Measurements from ENCODE around the gene TAS1R3.

The TAS1R3 gene

DNA sequence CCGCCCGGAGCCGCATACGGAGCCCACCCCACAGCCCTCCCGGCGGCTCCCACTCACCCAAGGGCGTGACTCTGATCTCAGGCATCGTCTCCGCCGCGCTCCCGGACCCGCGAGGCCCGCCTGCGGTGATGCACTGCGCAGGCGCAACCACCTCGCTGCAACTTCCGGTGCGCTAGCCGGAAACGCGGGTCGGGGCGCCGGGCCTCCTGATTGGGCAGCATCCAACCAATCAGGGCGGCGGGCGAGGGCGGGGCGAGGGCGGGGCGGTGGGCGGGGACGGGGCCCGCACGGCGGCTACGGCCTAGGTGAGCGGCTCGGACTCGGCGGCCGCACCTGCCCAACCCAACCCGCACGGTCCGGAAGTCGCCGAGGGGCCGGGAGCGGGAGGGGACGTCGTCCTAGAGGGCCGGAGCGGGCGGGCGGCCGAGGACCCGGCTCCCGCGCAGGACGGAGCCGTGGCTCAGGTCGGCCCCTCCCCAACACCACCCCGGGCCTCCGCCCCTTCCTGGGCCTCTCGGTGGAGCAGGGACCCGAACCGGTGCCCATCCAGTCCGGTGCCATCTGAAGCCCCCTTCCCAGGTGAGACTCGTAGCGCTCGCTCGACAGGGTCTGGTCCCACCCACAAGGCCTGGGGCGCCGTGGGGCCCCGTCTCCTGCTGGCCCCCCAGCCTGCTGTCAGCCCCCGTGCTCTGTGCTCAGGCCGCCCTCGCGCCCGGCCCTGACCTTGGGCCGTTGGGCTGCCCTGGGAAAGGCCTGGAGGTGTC, 6.4 kb upstream of the TAS1R3 start, which contains the start of the genes CPTP and INTS11:
TSS of gene CPTP (plus strand) at position 279 of the 764 bp plus-strand sequence. CDS start 2,109 bp downstream, outside the sequence.
TSS of gene INTS11 (minus strand) at position 137 of the 764 bp plus-strand sequence. CDS start at position 85, 52 bp downstream.
- no peak for FAIRE-seq

DNA sequence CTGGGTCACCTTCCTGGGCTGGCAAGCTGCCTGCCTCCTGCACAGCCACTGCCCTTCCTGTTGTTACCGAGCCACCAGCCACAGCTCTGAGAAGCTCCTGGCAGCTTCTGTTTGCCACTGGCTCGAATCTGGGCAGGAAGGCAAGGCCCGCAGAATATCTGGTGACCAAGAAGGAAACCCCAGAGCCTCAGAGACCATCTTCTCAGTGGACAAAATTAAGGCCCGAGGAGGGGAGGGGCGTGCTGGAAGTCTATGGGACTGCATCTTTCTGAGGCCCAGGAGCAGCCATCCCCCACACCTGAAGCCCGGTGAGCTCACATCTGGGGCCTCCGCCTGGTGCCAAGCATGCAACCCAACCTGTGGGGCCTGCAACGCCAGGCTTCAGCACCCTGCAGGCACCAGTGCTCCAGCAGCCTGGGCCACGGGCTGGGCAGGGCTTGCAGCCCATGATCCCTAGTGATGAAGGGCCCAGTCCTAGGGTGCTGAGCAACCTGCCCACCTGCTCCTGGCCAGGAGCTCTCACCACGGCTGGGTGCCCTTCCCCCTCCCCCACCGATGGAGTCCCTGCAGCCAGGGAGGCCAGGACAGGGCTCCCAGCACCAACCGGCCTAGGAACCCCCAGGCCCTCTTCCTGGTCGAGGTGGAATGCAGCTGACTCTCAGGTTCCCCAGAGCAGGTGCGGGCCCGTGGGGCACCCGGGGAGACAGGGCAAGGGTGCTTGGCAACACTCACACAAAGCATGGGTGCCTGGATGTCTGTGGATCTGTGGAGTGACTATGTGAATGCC, 5.6 kb upstream of the TAS1R3 start:
- FAIRE-seq, result no peak

DNA sequence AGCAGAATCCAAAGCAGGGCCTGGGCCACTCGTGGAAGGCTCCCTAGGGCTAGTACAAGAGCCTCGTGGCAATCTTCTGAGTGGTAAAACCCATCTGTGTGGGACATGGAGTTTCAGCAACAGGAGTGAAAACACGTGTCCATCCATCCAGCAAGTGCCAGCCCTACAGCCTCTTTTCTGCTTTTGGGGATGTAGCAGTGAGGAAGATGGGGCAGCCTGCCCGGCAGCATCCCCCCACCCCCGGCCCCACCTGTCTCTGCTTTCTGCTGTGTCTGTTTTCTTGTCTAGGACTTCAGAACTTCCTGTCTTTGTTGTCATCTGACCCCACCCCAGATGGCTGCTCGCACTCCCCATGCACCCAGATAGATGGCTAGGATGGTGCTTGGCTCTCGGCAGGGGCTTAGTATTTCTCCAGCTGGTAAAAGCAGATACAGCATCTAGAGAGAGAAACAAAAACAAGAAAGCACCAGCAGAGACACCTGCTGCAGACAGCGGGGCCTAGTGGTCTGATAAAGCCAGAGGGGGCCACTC, 4.9 kb upstream of the TAS1R3 start:
- FAIRE-seq, result no peak

DNA sequence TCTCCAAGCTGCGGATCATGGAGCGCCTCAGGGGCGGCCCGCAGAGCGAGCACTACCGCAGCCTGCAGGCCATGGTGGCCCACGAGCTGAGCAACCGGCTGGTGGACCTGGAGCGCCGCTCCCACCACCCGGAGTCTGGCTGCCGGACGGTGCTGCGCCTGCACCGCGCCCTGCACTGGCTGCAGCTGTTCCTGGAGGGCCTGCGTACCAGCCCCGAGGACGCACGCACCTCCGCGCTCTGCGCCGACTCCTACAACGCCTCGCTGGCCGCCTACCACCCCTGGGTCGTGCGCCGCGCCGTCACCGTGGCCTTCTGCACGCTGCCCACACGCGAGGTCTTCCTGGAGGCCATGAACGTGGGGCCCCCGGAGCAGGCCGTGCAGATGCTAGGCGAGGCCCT, 3.8 kb upstream of the TAS1R3 start:
- no peak for FAIRE-seq

DNA sequence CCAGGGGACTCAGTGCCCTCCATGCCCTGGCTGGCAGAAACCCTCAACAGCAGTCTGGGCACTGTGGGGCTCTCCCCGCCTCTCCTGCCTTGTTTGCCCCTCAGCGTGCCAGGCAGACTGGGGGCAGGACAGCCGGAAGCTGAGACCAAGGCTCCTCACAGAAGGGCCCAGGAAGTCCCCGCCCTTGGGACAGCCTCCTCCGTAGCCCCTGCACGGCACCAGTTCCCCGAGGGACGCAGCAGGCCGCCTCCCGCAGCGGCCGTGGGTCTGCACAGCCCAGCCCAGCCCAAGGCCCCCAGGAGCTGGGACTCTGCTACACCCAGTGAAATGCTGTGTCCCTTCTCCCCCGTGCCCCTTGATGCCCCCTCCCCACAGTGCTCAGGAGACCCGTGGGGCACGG, 2.8 kb upstream of the TAS1R3 start:
- FAIRE-seq, result no peak

DNA sequence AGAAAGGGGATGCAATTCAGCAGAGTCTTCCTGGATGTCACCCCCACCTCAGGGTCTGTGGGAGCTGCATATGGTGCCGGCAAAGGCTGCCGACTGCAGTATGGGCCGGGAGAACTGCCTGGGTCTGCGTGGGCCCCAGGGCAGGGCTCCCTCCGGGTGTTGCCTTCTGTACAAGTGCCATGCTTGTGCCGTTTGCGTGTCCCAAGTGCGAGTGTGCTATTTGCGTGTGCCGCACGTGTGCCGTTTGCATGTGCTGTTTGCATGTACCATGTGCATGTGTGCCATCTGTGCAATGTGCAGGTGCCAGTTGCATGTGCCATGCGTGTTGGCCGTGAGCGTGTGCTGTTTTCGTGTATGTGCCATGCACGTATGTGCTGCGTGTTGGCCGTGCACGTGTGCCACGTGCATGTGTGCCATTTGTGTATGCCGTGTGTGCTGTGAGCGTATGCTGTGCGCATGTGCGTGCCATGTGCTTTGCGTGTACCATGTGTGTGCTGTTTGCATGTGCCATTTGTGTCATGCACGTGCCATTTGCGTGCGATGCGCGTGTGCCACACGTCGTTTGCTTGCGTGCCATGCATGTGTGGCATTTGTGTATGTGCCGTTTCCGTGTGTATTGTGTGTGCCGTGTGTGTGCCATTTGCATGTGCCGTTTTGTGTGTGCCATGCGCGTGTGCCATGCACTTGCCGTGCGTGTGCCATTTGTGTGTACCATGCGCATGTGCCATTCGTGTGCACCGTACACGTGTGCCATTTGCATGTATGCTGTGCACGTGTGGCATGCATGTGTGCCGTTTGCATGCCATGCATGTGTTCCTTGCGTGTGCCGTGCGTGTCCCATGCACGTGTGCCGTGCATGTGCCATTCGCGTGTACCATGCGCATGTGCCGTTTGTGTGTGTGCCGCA, 1.5 kb upstream of the TAS1R3 start:
- FAIRE-seq, result no peak

DNA sequence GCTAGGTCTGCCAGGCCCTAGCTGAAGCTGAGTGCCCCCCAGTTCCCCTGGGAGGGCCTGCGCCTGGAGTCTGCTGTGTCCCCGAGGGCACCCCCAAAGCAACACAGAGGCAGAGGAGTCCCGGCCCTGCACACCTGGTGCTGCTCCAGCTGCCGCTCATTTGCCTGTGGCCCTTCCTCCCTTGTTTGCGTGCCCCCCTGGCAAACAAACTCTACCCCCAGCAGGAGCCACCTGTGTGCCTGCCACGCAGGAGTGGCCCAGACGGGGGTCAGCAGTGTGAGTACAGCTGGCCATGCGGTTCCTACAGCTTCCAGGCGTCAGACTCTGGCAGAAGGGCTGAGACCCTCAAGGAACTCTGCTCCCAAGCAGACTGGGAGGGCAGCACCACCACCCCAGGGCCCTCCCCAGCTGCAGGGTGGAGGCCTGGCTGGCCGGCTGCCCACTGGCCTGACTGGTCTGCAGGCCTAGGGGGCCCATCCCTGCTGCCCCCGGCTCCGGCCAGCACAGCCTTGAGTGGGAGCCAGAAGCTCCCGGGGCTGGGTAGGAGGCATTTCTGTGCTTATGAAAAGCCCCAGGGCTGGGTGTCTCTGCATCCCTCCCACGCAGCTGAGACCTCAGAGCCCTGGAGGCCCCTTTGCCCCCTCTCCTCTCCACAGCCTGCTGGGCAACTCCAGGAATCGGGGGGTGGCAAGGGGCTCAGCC, 563 bp upstream of the TAS1R3 start:
- FAIRE-seq, result no peak

DNA sequence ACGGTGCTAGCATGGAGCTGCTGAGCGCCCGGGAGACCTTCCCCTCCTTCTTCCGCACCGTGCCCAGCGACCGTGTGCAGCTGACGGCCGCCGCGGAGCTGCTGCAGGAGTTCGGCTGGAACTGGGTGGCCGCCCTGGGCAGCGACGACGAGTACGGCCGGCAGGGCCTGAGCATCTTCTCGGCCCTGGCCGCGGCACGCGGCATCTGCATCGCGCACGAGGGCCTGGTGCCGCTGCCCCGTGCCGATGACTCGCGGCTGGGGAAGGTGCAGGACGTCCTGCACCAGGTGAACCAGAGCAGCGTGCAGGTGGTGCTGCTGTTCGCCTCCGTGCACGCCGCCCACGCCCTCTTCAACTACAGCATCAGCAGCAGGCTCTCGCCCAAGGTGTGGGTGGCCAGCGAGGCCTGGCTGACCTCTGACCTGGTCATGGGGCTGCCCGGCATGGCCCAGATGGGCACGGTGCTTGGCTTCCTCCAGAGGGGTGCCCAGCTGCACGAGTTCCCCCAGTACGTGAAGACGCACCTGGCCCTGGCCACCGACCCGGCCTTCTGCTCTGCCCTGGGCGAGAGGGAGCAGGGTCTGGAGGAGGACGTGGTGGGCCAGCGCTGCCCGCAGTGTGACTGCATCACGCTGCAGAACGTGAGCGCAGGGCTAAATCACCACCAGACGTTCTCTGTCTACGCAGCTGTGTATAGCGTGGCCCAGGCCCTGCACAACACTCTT, 1.1 kb downstream of the TAS1R3 start:
- no peak for FAIRE-seq

DNA sequence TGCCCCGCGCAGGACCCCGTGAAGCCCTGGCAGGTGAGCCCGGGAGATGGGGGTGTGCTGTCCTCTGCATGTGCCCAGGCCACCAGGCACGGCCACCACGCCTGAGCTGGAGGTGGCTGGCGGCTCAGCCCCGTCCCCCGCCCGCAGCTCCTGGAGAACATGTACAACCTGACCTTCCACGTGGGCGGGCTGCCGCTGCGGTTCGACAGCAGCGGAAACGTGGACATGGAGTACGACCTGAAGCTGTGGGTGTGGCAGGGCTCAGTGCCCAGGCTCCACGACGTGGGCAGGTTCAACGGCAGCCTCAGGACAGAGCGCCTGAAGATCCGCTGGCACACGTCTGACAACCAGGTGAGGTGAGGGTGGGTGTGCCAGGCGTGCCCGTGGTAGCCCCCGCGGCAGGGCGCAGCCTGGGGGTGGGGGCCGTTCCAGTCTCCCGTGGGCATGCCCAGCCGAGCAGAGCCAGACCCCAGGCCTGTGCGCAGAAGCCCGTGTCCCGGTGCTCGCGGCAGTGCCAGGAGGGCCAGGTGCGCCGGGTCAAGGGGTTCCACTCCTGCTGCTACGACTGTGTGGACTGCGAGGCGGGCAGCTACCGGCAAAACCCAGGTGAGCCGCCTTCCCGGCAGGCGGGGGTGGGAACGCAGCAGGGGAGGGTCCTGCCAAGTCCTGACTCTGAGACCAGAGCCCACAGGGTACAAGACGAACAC, 1.8 kb downstream of the TAS1R3 start:
- no peak for FAIRE-seq

DNA sequence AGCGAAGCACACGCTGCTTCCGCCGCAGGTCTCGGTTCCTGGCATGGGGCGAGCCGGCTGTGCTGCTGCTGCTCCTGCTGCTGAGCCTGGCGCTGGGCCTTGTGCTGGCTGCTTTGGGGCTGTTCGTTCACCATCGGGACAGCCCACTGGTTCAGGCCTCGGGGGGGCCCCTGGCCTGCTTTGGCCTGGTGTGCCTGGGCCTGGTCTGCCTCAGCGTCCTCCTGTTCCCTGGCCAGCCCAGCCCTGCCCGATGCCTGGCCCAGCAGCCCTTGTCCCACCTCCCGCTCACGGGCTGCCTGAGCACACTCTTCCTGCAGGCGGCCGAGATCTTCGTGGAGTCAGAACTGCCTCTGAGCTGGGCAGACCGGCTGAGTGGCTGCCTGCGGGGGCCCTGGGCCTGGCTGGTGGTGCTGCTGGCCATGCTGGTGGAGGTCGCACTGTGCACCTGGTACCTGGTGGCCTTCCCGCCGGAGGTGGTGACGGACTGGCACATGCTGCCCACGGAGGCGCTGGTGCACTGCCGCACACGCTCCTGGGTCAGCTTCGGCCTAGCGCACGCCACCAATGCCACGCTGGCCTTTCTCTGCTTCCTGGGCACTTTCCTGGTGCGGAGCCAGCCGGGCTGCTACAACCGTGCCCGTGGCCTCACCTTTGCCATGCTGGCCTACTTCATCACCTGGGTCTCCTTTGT, 2.6 kb downstream of the TAS1R3 start:
- no peak for FAIRE-seq

DNA sequence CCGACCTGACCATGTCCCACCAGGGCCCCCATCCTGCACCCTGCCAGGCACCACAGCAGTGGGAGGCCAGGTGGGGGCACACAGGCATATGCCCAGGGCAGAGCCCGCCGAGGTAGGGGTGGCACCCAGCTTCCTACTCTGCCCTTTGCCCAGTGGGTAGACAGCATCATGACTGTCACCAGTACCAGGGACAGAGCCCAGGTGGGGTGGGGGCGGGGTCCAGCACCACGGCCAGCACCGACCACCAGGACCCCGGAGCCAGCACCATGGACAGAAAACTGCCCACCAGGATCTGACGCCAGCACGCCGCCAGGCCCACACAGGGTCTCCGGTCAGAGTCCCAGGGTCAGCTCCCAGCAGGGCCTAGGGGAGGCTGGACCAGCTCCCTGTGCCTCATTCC, 3.8 kb downstream of the TAS1R3 start:
- FAIRE-seq, result no peak

DNA sequence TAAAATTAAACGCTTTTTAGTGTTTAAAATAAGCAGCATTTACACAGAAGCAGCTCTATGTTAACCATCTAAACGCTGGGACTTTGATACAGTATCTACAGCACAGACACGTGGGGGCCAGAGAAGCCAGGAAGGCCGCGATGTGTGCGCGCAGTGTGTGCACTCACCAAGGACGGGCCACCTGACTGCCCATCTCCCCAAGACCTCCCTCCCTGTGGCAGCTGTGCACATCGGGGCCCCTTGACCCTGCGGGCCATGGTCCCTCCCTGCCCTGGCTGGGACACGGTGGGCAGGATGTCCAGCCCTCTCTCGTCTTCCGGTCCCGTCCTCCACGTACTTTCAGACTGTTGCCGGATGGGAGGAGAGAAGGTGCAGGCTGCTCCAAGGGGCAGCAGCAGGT, 4.2 kb downstream of the TAS1R3 start:
- FAIRE-seq, result no peak

DNA sequence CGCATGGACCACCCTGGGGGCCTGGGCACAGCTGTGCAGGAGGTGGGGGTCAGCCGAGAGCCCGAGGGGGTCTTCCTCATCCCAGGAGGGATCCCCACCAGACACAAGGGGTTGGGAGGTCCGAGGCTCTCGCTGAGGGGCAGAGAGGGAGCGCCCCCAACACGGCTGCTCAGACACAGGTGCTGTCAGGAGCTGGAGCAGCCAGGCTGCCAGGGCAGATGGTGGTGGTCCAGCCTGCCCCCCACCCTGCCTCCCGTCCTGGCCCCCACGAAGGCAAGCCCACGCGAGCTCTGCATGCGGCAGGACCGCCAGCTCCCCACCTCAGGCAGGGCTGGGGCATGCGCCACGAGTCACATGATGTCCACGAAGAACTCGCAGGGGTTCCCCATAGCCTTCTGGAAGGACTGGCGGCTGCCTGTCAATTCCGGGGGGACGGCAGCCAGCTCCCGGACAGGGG, 4.7 kb downstream of the TAS1R3 start:
- FAIRE-seq, result no peak

DNA sequence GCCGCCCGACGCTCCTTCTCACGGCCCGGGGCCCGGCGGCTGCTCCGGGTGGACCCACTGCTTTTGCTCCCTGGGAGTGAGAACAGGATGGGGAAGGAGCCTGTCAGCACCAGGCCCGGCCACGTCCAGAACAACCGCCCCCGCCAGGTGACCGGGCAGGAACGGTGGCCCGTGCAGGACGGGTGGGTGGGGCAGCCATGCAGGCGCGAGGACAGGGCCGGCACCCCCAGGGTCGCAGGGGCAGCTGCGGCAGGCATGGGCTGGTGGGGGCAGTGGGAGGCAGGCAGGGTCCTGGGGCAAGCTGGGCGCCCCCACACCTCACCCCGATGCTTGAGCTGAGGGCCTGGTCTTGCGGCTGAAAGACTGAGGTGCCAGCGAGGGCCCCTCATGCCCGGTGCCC, 5.4 kb downstream of the TAS1R3 start:
- FAIRE-seq, result no peak

DNA sequence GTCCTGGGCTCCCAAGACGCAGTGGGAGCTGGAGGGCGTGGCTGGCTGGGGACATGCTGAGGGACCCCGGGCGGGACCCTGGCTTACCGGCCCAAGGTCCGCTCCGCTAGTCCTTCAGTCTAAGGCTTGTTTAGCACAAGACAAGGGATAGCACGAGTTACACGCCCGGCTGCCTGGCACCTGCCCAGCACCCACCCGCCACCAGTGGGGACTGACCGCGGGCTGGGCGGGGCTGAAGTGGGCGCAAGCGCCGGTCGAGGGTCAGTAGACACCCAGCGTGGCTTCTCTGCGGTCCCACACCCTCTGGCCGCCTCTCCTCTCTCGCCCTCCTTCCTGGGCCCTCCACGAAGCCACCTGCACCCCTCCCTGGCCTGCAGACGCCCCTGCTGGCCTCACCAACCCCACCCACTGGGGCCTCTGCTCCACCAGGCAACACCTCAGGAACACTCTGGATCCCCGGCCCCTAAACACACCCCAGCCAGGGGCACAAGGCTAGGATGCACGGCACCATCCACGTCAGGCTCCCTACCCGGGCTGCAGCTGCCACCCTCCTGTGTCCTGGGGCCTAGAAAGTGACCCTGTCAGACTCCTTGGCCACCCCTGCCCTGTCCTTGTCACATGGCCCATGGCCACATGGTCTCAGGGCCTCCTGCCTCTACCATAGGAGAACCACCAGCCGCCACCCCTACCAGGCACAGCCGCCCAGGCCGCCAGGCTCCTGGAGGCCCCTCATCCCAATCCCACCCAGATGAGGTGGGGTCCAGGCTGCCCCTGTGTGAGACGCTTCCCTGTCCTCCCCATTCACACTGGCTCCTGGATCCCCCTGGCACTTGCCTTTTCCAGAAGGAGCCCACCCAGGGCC, 6.1 kb downstream of the TAS1R3 start:
- FAIRE-seq, result no peak

DNA sequence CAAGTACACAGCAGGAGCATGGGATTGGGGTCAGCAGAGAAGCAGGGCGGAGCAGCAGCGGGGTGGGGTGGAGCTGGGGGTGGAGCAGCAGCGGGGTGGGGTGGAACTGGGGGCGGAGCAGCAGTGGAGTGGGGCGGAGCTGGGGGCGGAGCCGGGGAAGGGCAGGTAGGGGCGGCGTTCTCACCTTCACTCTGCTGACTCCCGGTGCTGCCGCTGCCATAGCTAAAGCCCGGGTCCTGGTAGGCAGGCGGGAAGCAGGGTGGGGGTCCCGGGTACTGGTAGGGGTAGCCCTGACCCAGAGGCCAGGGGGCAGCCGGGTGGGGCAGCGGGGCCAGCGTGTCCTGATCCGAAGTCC, 6.7 kb downstream of the TAS1R3 start:
- no peak for FAIRE-seq

DNA sequence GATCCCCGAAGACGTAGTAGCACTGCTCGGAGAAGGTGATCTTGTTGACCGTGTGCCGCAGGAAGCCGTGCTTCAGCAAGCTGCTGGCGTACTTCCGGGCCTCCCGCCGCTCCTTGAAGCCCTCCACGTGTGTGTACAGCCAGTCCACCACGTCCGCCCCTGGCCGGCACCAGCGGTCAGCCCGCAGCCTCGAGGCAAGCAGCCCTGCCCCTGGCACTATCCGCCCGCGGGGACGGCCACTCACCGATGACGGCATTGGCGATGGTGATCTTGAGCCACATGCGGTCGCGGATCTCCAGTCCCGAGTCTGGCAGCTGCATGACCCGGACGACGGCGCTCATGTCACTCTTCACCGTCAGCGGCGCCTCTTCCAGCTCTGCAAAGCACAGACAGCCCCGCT, 7.2 kb downstream of the TAS1R3 start:
- no peak for FAIRE-seq

DNA sequence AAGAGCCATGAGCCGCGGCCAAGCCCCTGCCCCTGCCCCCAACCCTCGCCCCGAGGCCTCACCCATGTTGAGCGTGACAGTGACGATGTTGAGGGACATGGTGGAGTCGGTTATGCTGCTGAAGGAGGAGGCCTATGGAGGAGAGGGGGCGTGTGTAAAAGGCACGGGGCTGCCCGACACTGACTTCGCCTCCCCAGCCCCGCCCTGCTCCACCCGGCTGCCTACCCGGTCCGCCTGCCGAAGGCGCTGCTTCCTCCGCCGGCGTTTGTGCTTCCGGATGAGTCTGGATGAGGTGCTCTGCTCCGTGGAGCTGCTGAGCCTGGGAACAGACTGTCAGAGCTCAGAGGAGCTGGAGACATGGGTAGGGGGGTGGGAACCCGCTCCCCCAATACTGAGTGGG, 9.1 kb downstream of the TAS1R3 start:
- no peak for FAIRE-seq
